ENCODE data around the gene ELP6. TPM values are rescaled to one million over a fixed set of nuclear protein-coding genes. Genes with fewer than 3 reads are reported as not detected.

Gene ELP6
- total and polyA plus RNA-seq, 2 experiments from 2014 or later: 33.7 to 41.6 TPM

DNA sequence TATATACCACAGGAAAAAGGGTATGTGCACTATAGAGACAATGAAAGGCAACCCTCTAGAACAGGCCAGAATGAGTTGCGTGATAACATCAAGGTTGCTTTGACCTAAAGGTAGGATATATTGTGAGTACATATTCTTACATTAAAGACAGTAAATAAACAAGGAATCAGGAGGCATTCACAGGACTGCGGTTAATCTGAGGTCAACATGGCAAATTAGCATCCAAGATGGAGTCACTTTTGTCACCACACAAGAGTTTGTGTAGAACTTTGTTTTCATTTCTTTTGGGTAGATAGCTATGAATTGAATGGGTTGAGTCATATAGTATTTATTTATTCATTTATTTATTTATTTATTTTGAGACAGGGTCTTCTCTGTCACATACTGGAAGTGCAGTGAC is 26.2 kb downstream of the ELP6 start:
- no peaks in the 10 kb centered on the region for H3K27me3 ChIP-seq (ENCODE audit: insufficient read depth)
- ATAC-seq (no peak), DNase-seq (ENCODE audit: low spot score) (no peak)
- H2AFZ ChIP-seq: no peak overlapping the region
- no peaks in the 10 kb centered on the region for H4K20me1 ChIP-seq (replicated peaks; ENCODE audit: insufficient read depth)
- Mint-ChIP-seq H3K27me3 (ENCODE audit: insufficient read depth, low read depth, poor library complexity) (peaks cover 7% of the 10 kb centered on the region), H3K27ac (no peak overlapping the region), H3K4me3 (no peak overlapping the region), H3K4me1 (peaks cover 3% of the 10 kb centered on the region), H3K9me3 (peaks cover 3% of the 10 kb centered on the region; the same call in 2 of the 3 replicates), H3K36me3 (ENCODE audit: low read depth) (peaks cover 17% of the 10 kb centered on the region)
- no peaks in the 10 kb centered on the region for H3K36me3 ChIP-seq (ENCODE audit: insufficient read depth)
- no peaks in the 10 kb centered on the region for H3K9me2 ChIP-seq (ENCODE audit: insufficient read depth)
- TF ChIP-seq EZH2phosphoT487 (IDR thresholded peaks at IDR 0.05; ENCODE audit: unreplicated experiment) (no peak), NANOG (IDR thresholded peaks at IDR 0.05; ENCODE audit: borderline replicate concordance) (no peak), EZH2 (IDR thresholded peaks at IDR 0.05; ENCODE audit: low read depth, unreplicated experiment) (no peak), ZNF114 (CRISPR knock-in tag; IDR thresholded peaks at IDR 0.05) (no peak), STAT1 (IDR thresholded peaks at IDR 0.05; ENCODE audit: unreplicated experiment) (no peak), ZNF331 (CRISPR knock-in tag; IDR thresholded peaks at IDR 0.05; ENCODE audit: low read depth) (no peak), CREB1 (CRISPR knock-in tag; IDR thresholded peaks at IDR 0.05; ENCODE audit: low read depth) (no peak), JUNB (IDR thresholded peaks at IDR 0.05; ENCODE audit: unreplicated experiment) (no peak), POLR2AphosphoS5 (IDR thresholded peaks at IDR 0.05; ENCODE audit: low read depth) (no peak)
- TF ChIP-seq, protein P1, sequence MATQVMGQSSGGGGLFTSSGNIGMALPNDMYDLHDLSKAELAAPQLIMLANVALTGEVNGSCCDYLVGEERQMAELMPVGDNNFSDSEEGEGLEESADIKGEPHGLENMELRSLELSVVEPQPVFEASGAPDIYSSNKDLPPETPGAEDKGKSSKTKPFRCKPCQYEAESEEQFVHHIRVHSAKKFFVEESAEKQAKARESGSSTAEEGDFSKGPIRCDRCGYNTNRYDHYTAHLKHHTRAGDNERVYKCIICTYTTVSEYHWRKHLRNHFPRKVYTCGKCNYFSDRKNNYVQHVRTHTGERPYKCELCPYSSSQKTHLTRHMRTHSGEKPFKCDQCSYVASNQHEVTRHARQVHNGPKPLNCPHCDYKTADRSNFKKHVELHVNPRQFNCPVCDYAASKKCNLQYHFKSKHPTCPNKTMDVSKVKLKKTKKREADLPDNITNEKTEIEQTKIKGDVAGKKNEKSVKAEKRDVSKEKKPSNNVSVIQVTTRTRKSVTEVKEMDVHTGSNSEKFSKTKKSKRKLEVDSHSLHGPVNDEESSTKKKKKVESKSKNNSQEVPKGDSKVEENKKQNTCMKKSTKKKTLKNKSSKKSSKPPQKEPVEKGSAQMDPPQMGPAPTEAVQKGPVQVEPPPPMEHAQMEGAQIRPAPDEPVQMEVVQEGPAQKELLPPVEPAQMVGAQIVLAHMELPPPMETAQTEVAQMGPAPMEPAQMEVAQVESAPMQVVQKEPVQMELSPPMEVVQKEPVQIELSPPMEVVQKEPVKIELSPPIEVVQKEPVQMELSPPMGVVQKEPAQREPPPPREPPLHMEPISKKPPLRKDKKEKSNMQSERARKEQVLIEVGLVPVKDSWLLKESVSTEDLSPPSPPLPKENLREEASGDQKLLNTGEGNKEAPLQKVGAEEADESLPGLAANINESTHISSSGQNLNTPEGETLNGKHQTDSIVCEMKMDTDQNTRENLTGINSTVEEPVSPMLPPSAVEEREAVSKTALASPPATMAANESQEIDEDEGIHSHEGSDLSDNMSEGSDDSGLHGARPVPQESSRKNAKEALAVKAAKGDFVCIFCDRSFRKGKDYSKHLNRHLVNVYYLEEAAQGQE (IDR thresholded peaks at IDR 0.05; ENCODE audit: unreplicated experiment): no peak
- TF ChIP-seq, protein P2, sequence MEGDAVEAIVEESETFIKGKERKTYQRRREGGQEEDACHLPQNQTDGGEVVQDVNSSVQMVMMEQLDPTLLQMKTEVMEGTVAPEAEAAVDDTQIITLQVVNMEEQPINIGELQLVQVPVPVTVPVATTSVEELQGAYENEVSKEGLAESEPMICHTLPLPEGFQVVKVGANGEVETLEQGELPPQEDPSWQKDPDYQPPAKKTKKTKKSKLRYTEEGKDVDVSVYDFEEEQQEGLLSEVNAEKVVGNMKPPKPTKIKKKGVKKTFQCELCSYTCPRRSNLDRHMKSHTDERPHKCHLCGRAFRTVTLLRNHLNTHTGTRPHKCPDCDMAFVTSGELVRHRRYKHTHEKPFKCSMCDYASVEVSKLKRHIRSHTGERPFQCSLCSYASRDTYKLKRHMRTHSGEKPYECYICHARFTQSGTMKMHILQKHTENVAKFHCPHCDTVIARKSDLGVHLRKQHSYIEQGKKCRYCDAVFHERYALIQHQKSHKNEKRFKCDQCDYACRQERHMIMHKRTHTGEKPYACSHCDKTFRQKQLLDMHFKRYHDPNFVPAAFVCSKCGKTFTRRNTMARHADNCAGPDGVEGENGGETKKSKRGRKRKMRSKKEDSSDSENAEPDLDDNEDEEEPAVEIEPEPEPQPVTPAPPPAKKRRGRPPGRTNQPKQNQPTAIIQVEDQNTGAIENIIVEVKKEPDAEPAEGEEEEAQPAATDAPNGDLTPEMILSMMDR (conservative IDR thresholded peaks at IDR 0.05; ENCODE audit: low read depth in 2 of 2): no peak
- TF ChIP-seq, protein P3, sequence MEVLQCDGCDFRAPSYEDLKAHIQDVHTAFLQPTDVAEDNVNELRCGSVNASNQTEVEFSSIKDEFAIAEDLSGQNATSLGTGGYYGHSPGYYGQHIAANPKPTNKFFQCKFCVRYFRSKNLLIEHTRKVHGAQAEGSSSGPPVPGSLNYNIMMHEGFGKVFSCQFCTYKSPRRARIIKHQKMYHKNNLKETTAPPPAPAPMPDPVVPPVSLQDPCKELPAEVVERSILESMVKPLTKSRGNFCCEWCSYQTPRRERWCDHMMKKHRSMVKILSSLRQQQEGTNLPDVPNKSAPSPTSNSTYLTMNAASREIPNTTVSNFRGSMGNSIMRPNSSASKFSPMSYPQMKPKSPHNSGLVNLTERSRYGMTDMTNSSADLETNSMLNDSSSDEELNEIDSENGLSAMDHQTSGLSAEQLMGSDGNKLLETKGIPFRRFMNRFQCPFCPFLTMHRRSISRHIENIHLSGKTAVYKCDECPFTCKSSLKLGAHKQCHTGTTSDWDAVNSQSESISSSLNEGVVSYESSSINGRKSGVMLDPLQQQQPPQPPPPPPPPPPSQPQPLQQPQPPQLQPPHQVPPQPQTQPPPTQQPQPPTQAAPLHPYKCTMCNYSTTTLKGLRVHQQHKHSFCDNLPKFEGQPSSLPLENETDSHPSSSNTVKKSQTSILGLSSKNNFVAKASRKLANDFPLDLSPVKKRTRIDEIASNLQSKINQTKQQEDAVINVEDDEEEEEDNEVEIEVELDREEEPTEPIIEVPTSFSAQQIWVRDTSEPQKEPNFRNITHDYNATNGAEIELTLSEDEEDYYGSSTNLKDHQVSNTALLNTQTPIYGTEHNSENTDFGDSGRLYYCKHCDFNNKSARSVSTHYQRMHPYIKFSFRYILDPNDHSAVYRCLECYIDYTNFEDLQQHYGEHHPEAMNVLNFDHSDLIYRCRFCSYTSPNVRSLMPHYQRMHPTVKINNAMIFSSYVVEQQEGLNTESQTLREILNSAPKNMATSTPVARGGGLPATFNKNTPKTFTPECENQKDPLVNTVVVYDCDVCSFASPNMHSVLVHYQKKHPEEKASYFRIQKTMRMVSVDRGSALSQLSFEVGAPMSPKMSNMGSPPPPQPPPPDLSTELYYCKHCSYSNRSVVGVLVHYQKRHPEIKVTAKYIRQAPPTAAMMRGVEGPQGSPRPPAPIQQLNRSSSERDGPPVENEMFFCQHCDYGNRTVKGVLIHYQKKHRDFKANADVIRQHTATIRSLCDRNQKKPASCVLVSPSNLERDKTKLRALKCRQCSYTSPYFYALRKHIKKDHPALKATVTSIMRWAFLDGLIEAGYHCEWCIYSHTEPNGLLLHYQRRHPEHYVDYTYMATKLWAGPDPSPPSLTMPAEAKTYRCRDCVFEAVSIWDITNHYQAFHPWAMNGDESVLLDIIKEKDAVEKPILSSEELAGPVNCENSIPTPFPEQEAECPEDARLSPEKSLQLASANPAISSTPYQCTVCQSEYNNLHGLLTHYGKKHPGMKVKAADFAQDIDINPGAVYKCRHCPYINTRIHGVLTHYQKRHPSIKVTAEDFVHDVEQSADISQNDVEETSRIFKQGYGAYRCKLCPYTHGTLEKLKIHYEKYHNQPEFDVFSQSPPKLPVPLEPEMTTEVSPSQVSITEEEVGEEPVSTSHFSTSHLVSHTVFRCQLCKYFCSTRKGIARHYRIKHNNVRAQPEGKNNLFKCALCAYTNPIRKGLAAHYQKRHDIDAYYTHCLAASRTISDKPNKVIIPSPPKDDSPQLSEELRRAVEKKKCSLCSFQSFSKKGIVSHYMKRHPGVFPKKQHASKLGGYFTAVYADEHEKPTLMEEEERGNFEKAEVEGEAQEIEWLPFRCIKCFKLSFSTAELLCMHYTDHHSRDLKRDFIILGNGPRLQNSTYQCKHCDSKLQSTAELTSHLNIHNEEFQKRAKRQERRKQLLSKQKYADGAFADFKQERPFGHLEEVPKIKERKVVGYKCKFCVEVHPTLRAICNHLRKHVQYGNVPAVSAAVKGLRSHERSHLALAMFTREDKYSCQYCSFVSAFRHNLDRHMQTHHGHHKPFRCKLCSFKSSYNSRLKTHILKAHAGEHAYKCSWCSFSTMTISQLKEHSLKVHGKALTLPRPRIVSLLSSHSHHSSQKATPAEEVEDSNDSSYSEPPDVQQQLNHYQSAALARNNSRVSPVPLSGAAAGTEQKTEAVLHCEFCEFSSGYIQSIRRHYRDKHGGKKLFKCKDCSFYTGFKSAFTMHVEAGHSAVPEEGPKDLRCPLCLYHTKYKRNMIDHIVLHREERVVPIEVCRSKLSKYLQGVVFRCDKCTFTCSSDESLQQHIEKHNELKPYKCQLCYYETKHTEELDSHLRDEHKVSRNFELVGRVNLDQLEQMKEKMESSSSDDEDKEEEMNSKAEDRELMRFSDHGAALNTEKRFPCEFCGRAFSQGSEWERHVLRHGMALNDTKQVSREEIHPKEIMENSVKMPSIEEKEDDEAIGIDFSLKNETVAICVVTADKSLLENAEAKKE (CRISPR knock-in tag; IDR thresholded peaks at IDR 0.05): no peak
- TF ChIP-seq, protein P4, sequence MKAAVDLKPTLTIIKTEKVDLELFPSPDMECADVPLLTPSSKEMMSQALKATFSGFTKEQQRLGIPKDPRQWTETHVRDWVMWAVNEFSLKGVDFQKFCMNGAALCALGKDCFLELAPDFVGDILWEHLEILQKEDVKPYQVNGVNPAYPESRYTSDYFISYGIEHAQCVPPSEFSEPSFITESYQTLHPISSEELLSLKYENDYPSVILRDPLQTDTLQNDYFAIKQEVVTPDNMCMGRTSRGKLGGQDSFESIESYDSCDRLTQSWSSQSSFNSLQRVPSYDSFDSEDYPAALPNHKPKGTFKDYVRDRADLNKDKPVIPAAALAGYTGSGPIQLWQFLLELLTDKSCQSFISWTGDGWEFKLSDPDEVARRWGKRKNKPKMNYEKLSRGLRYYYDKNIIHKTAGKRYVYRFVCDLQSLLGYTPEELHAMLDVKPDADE (IDR thresholded peaks at IDR 0.05): no peak
- peaks cover 10% of the 10 kb centered on the region for H3F3A ChIP-seq (replicated peaks; ENCODE audit: low read depth)
- H3K4me3 ChIP-seq: no peak overlapping the region
- H3K4me2 ChIP-seq: no peak overlapping the region
- no peak overlapping the region for H3K27ac ChIP-seq (ENCODE audit: low read depth)
- no peaks in the 10 kb centered on the region for H3K79me2 ChIP-seq (replicated peaks; ENCODE audit: insufficient read depth)
- H3K4me1 ChIP-seq (ENCODE audit: insufficient read depth): peaks cover 8% of the 10 kb centered on the region

Measured in GM23338 (cell line).